HG02852 (cell line): ENCODE data around the gene PBX1.

Source experiments
- ATAC-seq: cut with Tn5 transposase; IDR thresholded peaks from one replicate; pipeline ENCODE4 v1.9.1; 2021; ENCODE audit warnings: mild to moderate bottlenecking, moderate library complexity; ENCODE audit not compliant: unreplicated experiment

The PBX1 gene

GRCh38 chr1:164901031-164901430 is 342.0 kb downstream of the PBX1 start:
- ATAC-seq = no peak
